SK-N-SH (cell line): ENCODE results near the gene TOR1A. TPM values are rescaled to one million over a fixed set of nuclear protein-coding genes. Genes with fewer than 3 reads are reported as not detected.
A peak's percentile ranks its signal among the peaks of the same experiment; 100 is the strongest.

ENCODE experiments used
- CTCF ChIA-PET: fragments of 300-600, 350-600 bp; formaldehyde crosslinking; extraction: SDS; loops from one replicate; lab custom pipeline; 2021; lab: Yijun Ruan, JAX
- POLR2A ChIA-PET: fragments of 350-600 bp; sonication (Branson Sonifier 250); formaldehyde crosslinking; extraction: SDS; loops from one replicate; lab custom pipeline; 2020; ENCODE audit warnings: antibody characterized with exemption, inconsistent platforms; lab: Yijun Ruan, JAX
- DNase-seq: peaks from one replicate; pipeline ENCODE4 v3.0.0; 2012
- H2AFZ ChIP-seq: fragments of 200-600 bp; sonication (generic); 2 replicates; pipeline ENCODE4 v1.8.1; 2016; ENCODE audit warnings: antibody characterized with exemption, mild to moderate bottlenecking, low read depth
- H3F3A ChIP-seq: fragments of 200-600 bp; sonication (generic); replicated peaks from 2 replicates; pipeline ENCODE3; 2016; ENCODE audit warnings: antibody characterized with exemption, mild to moderate bottlenecking; ENCODE audit not compliant: insufficient read depth
- H3K27ac ChIP-seq, 2 experiments: fragments of 200-500 bp in 1 of 2; fragments of 200-600 bp in 1 of 2; sonication (Bioruptor generic) in 1 of 2; sonication (generic), shearing (Covaris generic) in 1 of 2; 2 replicates each; pipeline versions ENCODE4 v1.5.1 to v1.6.1; 2014 to 2016; ENCODE audit warnings: low read depth in 2 of 2, inconsistent platforms in 1 of 2, low read length in 1 of 2, mild to moderate bottlenecking in 1 of 2, mixed read lengths in 1 of 2
- H3K27me3 ChIP-seq: fragments of 200-600 bp; sonication (generic), shearing (Covaris generic); 2 replicates; pipeline ENCODE4 v1.6.1; 2016; ENCODE audit warnings: mixed run types; ENCODE audit not compliant: insufficient read depth
- H3K36me3 ChIP-seq, 2 experiments: fragments of 200-500 bp in 1 of 2; fragments of 200-600 bp in 1 of 2; sonication (Bioruptor generic) in 1 of 2; sonication (generic) in 1 of 2; replicated peaks in 1 of 2; 2 replicates each; pipeline versions ENCODE3 to v1.5.1; 2014 to 2016; ENCODE audit warnings: low read length in 1 of 2, mild to moderate bottlenecking in 1 of 2; ENCODE audit not compliant: insufficient read depth in 2 of 2, control insufficient read depth in 1 of 2
- H3K4me1 ChIP-seq, 2 experiments: fragments of 200-500 bp in 1 of 2; fragments of 200-600 bp in 1 of 2; sonication (Bioruptor generic) in 1 of 2; sonication (generic), shearing (Covaris generic) in 1 of 2; 2 replicates each; pipeline versions ENCODE4 v1.5.1 to v1.6.1; 2014 to 2016; ENCODE audit warnings: low read depth in 1 of 2, low read length in 1 of 2, mixed run types in 1 of 2; ENCODE audit not compliant: insufficient read depth in 2 of 2, control insufficient read depth in 1 of 2
- H3K4me2 ChIP-seq: fragments of 200-600 bp; sonication (generic), shearing (Covaris generic); 2 replicates; pipeline ENCODE4 v1.6.1; 2017; ENCODE audit warnings: mixed run types
- H3K4me3 ChIP-seq, 2 experiments: fragments of 200-500 bp in 1 of 2; fragments of 200-600 bp in 1 of 2; sonication (Bioruptor generic) in 1 of 2; sonication (generic), shearing (Covaris generic) in 1 of 2; 2 replicates each; pipeline versions ENCODE4 v1.5.1 to v1.8.1; 2014 to 2016; ENCODE audit warnings: low read depth in 2 of 2, inconsistent platforms in 1 of 2, low read length in 1 of 2, mild to moderate bottlenecking in 1 of 2, mixed read lengths in 1 of 2, moderate library complexity in 1 of 2
- H3K79me2 ChIP-seq: fragments of 200-600 bp; sonication (generic); 2 replicates; pipeline ENCODE4 v1.8.1; 2017; ENCODE audit warnings: mild to moderate bottlenecking; ENCODE audit not compliant: insufficient read depth
- H3K9ac ChIP-seq: fragments of 200-600 bp; sonication (generic); 2 replicates; pipeline ENCODE4 v1.6.1; 2017; ENCODE audit warnings: mixed run types
- H3K9me2 ChIP-seq: fragments of 200-600 bp; sonication (generic); 2 replicates; pipeline ENCODE4 v1.6.1; 2017; ENCODE audit warnings: mixed run types
- H3K9me3 ChIP-seq: fragments of 200-600 bp; sonication (generic); 2 replicates; pipeline ENCODE4 v1.6.1; 2017; ENCODE audit warnings: mixed run types, mild to moderate bottlenecking, moderate library complexity
- H4K20me1 ChIP-seq: fragments of 200-600 bp; sonication (generic); 2 replicates; pipeline ENCODE4 v1.6.1; 2017; ENCODE audit warnings: mild to moderate bottlenecking, mixed run types; ENCODE audit not compliant: insufficient read depth
- CTCF ChIP-seq: fragments of 200-600 bp; sonication (generic); IDR thresholded peaks from 2 replicates; pipeline ENCODE4 v1.6.1; 2017; ENCODE audit warnings: antibody characterized with exemption, mild to moderate bottlenecking, moderate library complexity
- FOSL2 ChIP-seq: IDR thresholded peaks from 2 replicates; pipeline ENCODE4 v1.4.0; 2012; ENCODE audit warnings: low read depth, mild to moderate bottlenecking, moderate library complexity, borderline replicate concordance
- GATA2 ChIP-seq: sonication (generic); formaldehyde crosslinking; IDR thresholded peaks from 2 replicates; pipeline ENCODE4 v1.5.0; 2020; ENCODE audit warnings: mild to moderate bottlenecking, missing genetic modification reagents
- RFX5 ChIP-seq: IDR thresholded peaks from 2 replicates; pipeline ENCODE4 v1.6.1; 2012; ENCODE audit warnings: mild to moderate bottlenecking, improper control_type of control experiment, low read length
- USF1 ChIP-seq: IDR thresholded peaks from 2 replicates; pipeline ENCODE4 v1.4.0; 2012; ENCODE audit warnings: low read depth, borderline replicate concordance
- USF2 ChIP-seq: fragments of 150-350 bp; IDR thresholded peaks from 2 replicates; pipeline ENCODE4 v1.6.1; 2017; ENCODE audit warnings: antibody characterized with exemption, low read length, low read depth, borderline replicate concordance
- WGBS: methylation state at CpG from one replicate; pipeline ENCODE4 v1.1.6; 2017; ENCODE audit warnings: low lambda C conversion rate; 5-methylcytosine and 5-hydroxymethylcytosine counted together
- polyA plus RNA-seq, 3 experiments: library from polyadenylated mRNA; depleted of rRNA; stranded (reverse); fragments of >200 nt; gene quantifications; 2 replicates each; pipeline ENCODE4 v1.2.3, GENCODE V29; 2012

TOR1A gene
- polyA plus RNA-seq, 1 of the 3 experiments (the other 2 are of a cell fraction), result 85.3 TPM

- TF ChIP-seq USF2, result no peak
Measured at GRCh38 chr9:129851821-129852220, 27.9 kb upstream of the TOR1A start (continued).

- CTCF ChIA-PET, result no interaction called here
- Histone ChIP-seq H3K36me3 (peaks cover 10 to 46% of the 10 kb centered on the region in 2 experiments), H2AFZ (no peak overlapping the region), H3K27ac (peak overlapping the region in 1 of 2 experiments; percentile 96; a peak in 2 of 4 replicates), H3K79me2 (no peaks in the 10 kb centered on the region), H3K27me3 (no peaks in the 10 kb centered on the region)
- TF ChIP-seq CTCF, result no peak
- TF ChIP-seq, all 33 proteins: peak for 0
- H3K9me3 ChIP-seq, result no peaks in the 10 kb centered on the region
- WGBS, result 88% methylated on average over 6 of the region's 6 CpGs
- no peak overlapping the region for H3K9ac ChIP-seq
- H4K20me1 ChIP-seq, result no peaks in the 10 kb centered on the region
- no peak overlapping the region for H3K4me3 ChIP-seq
- no peak overlapping the region for H3K4me2 ChIP-seq
- H3K4me1 ChIP-seq, result peaks cover 0 to 34% of the 10 kb centered on the region in 2 experiments; a peak in 2 of 4 replicates
- POLR2A ChIA-PET, result no interaction called here
- no peaks in the 10 kb centered on the region for H3K9me2 ChIP-seq
- no peak for DNase-seq
- H3F3A ChIP-seq, result peaks cover 3% of the 10 kb centered on the region
Measured at GRCh38 chr9:129850821-129851550, 27.1 kb upstream of the TOR1A start.

- CTCF ChIA-PET, result interaction anchor here (0.6 kb wide), 1 partner anchor 85 kb away, joined by 3 read pairs; no protein-coding TSS in a partner anchor
- TF ChIP-seq USF2 (no peak), GATA2 (CRISPR knock-in tag) (no peak), CTCF (no peak), FOSL2 (no peak), USF1 (no peak), RFX5 (no peak)
- H3K27me3 ChIP-seq, result no peaks in the 10 kb centered on the region
- H3K9me3 ChIP-seq, result no peaks in the 10 kb centered on the region
- H3K79me2 ChIP-seq, result no peaks in the 10 kb centered on the region
- no peak overlapping the region for H3K4me3 ChIP-seq
- no peak for DNase-seq
- POLR2A ChIA-PET, result no interaction called here
- no peak overlapping the region for H3K4me2 ChIP-seq
- H3K9me2 ChIP-seq, result no peaks in the 10 kb centered on the region
- peaks cover 3% of the 10 kb centered on the region for H3F3A ChIP-seq
- H2AFZ ChIP-seq, result no peak overlapping the region
- no peak overlapping the region for H3K9ac ChIP-seq
- no peaks in the 10 kb centered on the region for H4K20me1 ChIP-seq
- no peak overlapping the region for H3K27ac ChIP-seq
- H3K36me3 ChIP-seq, result peaks cover 7 to 39% of the 10 kb centered on the region in 2 experiments
- 83% methylated on average over 6 of the region's 6 CpGs for WGBS
- peaks cover 0 to 33% of the 10 kb centered on the region in 2 experiments; a peak in 2 of 4 replicates for H3K4me1 ChIP-seq
Measured at GRCh38 chr9:129849901-129850300, 26.0 kb upstream of the TOR1A start.
